DOHH2 (cell line): ENCODE results near the gene CDX1.

Experiments
- H3F3A ChIP-seq: fragments of 200-600 bp; sonication (generic), shearing (Covaris generic); 2 replicates; pipeline ENCODE4 v1.6.0; 2016; ENCODE audit warnings: antibody characterized with exemption, mild to moderate bottlenecking; ENCODE audit not compliant: control insufficient read depth, insufficient read depth
- H3K27ac ChIP-seq: fragments of 200-600 bp; sonication (generic); 2 replicates; pipeline ENCODE4 v1.5.1; 2014; ENCODE audit warnings: low read depth, mild to moderate bottlenecking, low read length, moderate library complexity
- H3K27me3 ChIP-seq: fragments of 200-600 bp; sonication (generic); 2 replicates; pipeline ENCODE4 v1.6.1; 2014; ENCODE audit warnings: mild to moderate bottlenecking, low read length, mixed read lengths; ENCODE audit not compliant: control insufficient read depth
- H3K36me3 ChIP-seq: fragments of 200-600 bp; sonication (generic); 2 replicates; pipeline ENCODE4 v1.6.1; 2014; ENCODE audit warnings: mild to moderate bottlenecking, low read length, moderate library complexity, mixed read lengths; ENCODE audit not compliant: control insufficient read depth
- H3K4me1 ChIP-seq: fragments of 200-600 bp; sonication (generic); 2 replicates; pipeline ENCODE4 v1.6.1; 2014; ENCODE audit warnings: mild to moderate bottlenecking, low read length, mixed read lengths; ENCODE audit not compliant: control insufficient read depth
- H3K4me2 ChIP-seq: fragments of 200-600 bp; sonication (generic); 2 replicates; pipeline ENCODE4 v1.6.0; 2014; ENCODE audit warnings: mild to moderate bottlenecking, low read length, moderate library complexity
- H3K4me3 ChIP-seq: fragments of 200-600 bp; sonication (generic); 2 replicates; pipeline ENCODE4 v1.5.1; 2014; ENCODE audit warnings: mild to moderate bottlenecking, low read length, mixed read lengths
- H3K79me2 ChIP-seq: fragments of 200-600 bp; sonication (generic); 2 replicates; pipeline ENCODE4 v1.6.1; 2014; ENCODE audit warnings: mild to moderate bottlenecking, low read length, mixed read lengths; ENCODE audit not compliant: control insufficient read depth
- H3K9me2 ChIP-seq: fragments of 200-600 bp; sonication (generic); replicated peaks from 2 replicates; pipeline ENCODE4 v1.6.1; 2014; ENCODE audit warnings: mild to moderate bottlenecking, low read length, mixed read lengths; ENCODE audit not compliant: control insufficient read depth
- H3K9me3 ChIP-seq: fragments of 200-600 bp; sonication (generic); 2 replicates; pipeline ENCODE4 v1.6.1; 2014; ENCODE audit warnings: antibody characterized with exemption, low read length, mixed read lengths; ENCODE audit not compliant: control insufficient read depth, insufficient read depth
- H4K20me1 ChIP-seq: fragments of 200-600 bp; sonication (generic); 2 replicates; pipeline ENCODE4 v1.6.0; 2014; ENCODE audit warnings: low read depth, mild to moderate bottlenecking, antibody characterized with exemption, low read length, moderate library complexity; ENCODE audit not compliant: control insufficient read depth, insufficient read depth
- EZH2phosphoT487 ChIP-seq: fragments of 200-600 bp; sonication (generic); IDR thresholded peaks from 2 replicates; pipeline ENCODE4 v1.6.1; 2017; ENCODE audit warnings: borderline replicate concordance, mild to moderate bottlenecking, antibody characterized with exemption, low read length, moderate library complexity, mixed read lengths
- TF ChIP-seq, protein P1 (sequence below): fragments of 200-600 bp; sonication (generic); IDR thresholded peaks from one replicate; pipeline ENCODE4 v1.5.1; 2014; ENCODE audit warnings: antibody characterized with exemption, mild to moderate bottlenecking, low read depth, low read length; ENCODE audit not compliant: poor library complexity, severe bottlenecking

CDX1 gene

GRCh38 chr5:150215979-150216944 is 49.7 kb downstream of the CDX1 start:
- Histone ChIP-seq H3K4me3 (no peak overlapping the region), H3K4me2 (no peak overlapping the region), H3K4me1 (no peaks in the 10 kb centered on the region), H3K27ac (no peak overlapping the region), H3K9me2 (no peaks in the 10 kb centered on the region), H3K36me3 (no peaks in the 10 kb centered on the region), H4K20me1 (no peaks in the 10 kb centered on the region), H3K79me2 (no peaks in the 10 kb centered on the region), H3K27me3 (peaks cover 9% of the 10 kb centered on the region; the same call in 1 of the 2 replicates), H3K9me3 (no peaks in the 10 kb centered on the region), H3F3A (no peaks in the 10 kb centered on the region)
- no peak for TF ChIP-seq EZH2phosphoT487
- TF ChIP-seq, protein P1, sequence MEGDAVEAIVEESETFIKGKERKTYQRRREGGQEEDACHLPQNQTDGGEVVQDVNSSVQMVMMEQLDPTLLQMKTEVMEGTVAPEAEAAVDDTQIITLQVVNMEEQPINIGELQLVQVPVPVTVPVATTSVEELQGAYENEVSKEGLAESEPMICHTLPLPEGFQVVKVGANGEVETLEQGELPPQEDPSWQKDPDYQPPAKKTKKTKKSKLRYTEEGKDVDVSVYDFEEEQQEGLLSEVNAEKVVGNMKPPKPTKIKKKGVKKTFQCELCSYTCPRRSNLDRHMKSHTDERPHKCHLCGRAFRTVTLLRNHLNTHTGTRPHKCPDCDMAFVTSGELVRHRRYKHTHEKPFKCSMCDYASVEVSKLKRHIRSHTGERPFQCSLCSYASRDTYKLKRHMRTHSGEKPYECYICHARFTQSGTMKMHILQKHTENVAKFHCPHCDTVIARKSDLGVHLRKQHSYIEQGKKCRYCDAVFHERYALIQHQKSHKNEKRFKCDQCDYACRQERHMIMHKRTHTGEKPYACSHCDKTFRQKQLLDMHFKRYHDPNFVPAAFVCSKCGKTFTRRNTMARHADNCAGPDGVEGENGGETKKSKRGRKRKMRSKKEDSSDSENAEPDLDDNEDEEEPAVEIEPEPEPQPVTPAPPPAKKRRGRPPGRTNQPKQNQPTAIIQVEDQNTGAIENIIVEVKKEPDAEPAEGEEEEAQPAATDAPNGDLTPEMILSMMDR, result no peak

DNA sequence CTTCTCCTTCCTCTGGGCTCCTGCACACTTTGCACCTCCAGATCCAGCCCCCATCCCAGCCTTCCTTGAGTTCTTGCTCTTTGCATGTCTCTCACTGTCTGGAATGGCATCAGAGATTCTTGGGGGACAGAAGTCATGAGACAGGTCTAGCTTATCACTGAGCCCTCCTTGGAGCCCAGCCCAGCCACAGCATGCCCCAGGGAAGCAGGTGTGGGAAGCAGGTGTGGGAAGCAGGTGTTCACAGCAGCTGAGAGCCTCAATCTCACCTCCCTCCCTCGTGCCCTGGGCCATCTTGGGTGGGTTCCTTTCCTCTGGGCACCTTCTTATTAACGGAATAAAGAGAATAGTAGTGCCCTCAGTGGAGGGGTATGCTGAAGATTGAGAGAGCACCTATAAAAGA is 50.5 kb downstream of the CDX1 start:
- Histone ChIP-seq H3K36me3 (no peaks in the 10 kb centered on the region), H3K79me2 (no peaks in the 10 kb centered on the region), H3F3A (no peaks in the 10 kb centered on the region), H4K20me1 (no peaks in the 10 kb centered on the region), H3K27me3 (peaks cover 9% of the 10 kb centered on the region; the same call in 1 of the 2 replicates), H3K4me1 (no peaks in the 10 kb centered on the region), H3K4me3 (no peak overlapping the region), H3K9me3 (no peaks in the 10 kb centered on the region), H3K4me2 (no peak overlapping the region), H3K27ac (no peak overlapping the region), H3K9me2 (no peaks in the 10 kb centered on the region)
- TF ChIP-seq EZH2phosphoT487, result no peak
- TF ChIP-seq, protein P1, result no peak

GRCh38 chr5:150217873-150218692 is 51.5 kb downstream of the CDX1 start:
- Histone ChIP-seq H3K36me3 (no peaks in the 10 kb centered on the region), H3K4me1 (no peaks in the 10 kb centered on the region), H3K79me2 (no peaks in the 10 kb centered on the region), H3K9me3 (no peaks in the 10 kb centered on the region), H3K27me3 (peaks cover 9% of the 10 kb centered on the region; the same call in 1 of the 2 replicates), H3F3A (no peaks in the 10 kb centered on the region), H4K20me1 (no peaks in the 10 kb centered on the region), H3K9me2 (no peaks in the 10 kb centered on the region), H3K4me2 (no peak overlapping the region), H3K27ac (no peak overlapping the region), H3K4me3 (no peak overlapping the region)
- TF ChIP-seq, protein P1, result peak; percentile 86
- TF ChIP-seq EZH2phosphoT487, result no peak
